ENCODE data around the gene PREX1. TPM values are rescaled to one million over a fixed set of nuclear protein-coding genes. Genes with fewer than 3 reads are reported as not detected.

The PREX1 gene
- total and polyA plus RNA-seq, 2 donors (not counting 3 experiments of a cell fraction or from before 2014, with no cell fraction given) = 51.3 to 72.9 TPM

DNA sequence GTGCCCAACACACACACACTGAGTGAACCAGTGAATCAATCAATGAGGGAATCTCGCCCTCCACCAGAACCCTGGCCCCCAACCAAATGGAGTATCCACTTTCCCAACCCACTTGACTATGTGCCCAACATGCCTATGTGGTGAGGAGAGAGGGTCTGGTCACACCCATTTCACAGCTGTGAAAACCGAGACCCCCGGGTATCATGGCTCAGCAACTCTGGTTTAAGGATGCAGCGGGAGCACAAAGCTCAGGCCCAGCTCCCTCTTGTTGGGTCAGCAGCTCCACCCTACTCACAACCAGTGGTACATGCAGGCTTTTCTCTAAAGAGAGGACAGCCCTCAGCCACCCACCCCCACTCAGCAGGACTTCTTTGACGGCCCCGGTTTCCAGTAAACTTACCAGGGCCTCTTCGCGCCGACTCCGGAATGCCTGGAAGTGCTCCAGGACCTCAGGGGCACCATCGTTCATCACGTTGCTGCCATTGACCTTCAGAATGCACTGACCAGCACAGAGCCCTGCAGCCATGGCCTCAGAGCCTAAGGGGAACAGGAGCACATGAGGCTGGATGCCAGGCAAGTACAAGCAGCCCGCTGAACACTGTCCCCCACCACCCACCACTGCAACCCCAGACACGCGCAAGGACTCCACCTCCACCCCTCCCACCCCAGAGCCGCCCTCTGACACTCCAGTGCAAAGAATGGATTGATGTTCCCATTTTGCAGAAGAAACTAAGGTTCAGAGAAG is 174.7 kb downstream of the PREX1 start:
- dilution Hi-C loops (cut with MboI; ENCODE audit: extremely low pct_ligation_motif_present, low sequenced_read_pairs) = loop anchor here (25.0 kb wide), 1 partner anchor 259 kb away; the partner anchor contains the start of gene ARFGEF2
- peaks cover 27 to 76% of the 10 kb centered on the region in 2 experiments for H3K36me3 ChIP-seq (ENCODE audit: control insufficient read depth in 2 of 2, extremely low read depth in 1 of 2, insufficient read depth in 2 of 2, low read length in 2 of 2)
- H3K27ac ChIP-seq (ENCODE audit: insufficient read depth, low read depth, low read length) = no peak overlapping the region
- CTCF ChIA-PET = no interaction called here
- POLR2A ChIA-PET = no interaction called here
- no peak for DNase-seq (ENCODE audit: low read depth, low spot score)
- no peaks in the 10 kb centered on the region for H3K4me1 ChIP-seq (ENCODE audit: control insufficient read depth, extremely low read depth, insufficient read depth, low read length)
- no peak overlapping the region for H3K9ac ChIP-seq (replicated peaks; ENCODE audit: extremely low read depth, insufficient read depth, low read length)
- no TSS peak for BruUV-seq (replicated peaks)
- intact Hi-C loops (cut with micrococcal nuclease) = no loop called here
- H3K9me3 ChIP-seq (replicated peaks; ENCODE audit: control insufficient read depth, insufficient read depth, low read length) = no peaks in the 10 kb centered on the region
- H3K4me2 ChIP-seq (ENCODE audit: insufficient read depth, low read length) = no peak overlapping the region
- H3K4me3 ChIP-seq (replicated peaks in 1 of 3; ENCODE audit: insufficient read depth in 1 of 3, low read depth in 1 of 3, low read length in 3 of 3) = no peak overlapping the region
- H3K27me3 ChIP-seq (ENCODE audit: control insufficient read depth in 2 of 2, insufficient read depth in 2 of 2, low read length in 2 of 2) = no peaks in the 10 kb centered on the region
- TF ChIP-seq, protein P1, sequence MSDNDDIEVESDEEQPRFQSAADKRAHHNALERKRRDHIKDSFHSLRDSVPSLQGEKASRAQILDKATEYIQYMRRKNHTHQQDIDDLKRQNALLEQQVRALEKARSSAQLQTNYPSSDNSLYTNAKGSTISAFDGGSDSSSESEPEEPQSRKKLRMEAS (IDR thresholded peaks at IDR 0.05; ENCODE audit: insufficient read depth, insufficient read length) = no peak
- TF ChIP-seq JUN (IDR thresholded peaks at IDR 0.05; ENCODE audit: borderline replicate concordance, insufficient read depth, insufficient read length, low read depth) (no peak), MYC (IDR thresholded peaks at IDR 0.05; ENCODE audit: low read depth, low read length) (no peak), GATA2 (IDR thresholded peaks at IDR 0.05; ENCODE audit: insufficient read depth, insufficient read length, low read depth, low read length) (no peak), FOS (IDR thresholded peaks at IDR 0.05; ENCODE audit: borderline replicate concordance, insufficient read depth, low read length) (no peak), POLR2AphosphoS5 (IDR thresholded peaks at IDR 0.05; ENCODE audit: insufficient read depth, low read depth, low read length) (no peak), EZH2 (IDR thresholded peaks at IDR 0.05; ENCODE audit: borderline replicate concordance, low read depth, low read length, severe bottlenecking) (no peak), POLR2A (IDR thresholded peaks at IDR 0.05; ENCODE audit: low read depth, low read length) (no peak)
- TF ChIP-seq, protein P2, sequence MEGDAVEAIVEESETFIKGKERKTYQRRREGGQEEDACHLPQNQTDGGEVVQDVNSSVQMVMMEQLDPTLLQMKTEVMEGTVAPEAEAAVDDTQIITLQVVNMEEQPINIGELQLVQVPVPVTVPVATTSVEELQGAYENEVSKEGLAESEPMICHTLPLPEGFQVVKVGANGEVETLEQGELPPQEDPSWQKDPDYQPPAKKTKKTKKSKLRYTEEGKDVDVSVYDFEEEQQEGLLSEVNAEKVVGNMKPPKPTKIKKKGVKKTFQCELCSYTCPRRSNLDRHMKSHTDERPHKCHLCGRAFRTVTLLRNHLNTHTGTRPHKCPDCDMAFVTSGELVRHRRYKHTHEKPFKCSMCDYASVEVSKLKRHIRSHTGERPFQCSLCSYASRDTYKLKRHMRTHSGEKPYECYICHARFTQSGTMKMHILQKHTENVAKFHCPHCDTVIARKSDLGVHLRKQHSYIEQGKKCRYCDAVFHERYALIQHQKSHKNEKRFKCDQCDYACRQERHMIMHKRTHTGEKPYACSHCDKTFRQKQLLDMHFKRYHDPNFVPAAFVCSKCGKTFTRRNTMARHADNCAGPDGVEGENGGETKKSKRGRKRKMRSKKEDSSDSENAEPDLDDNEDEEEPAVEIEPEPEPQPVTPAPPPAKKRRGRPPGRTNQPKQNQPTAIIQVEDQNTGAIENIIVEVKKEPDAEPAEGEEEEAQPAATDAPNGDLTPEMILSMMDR (IDR thresholded peaks at IDR 0.05; ENCODE audit: extremely low read depth in 1 of 2, insufficient read depth in 1 of 2, low read depth in 1 of 2, low read length in 2 of 2) = no peak
- no peaks in the 10 kb centered on the region for H4K20me1 ChIP-seq (replicated peaks; ENCODE audit: control insufficient read depth, extremely low read depth, insufficient read depth, low read length)
- no peak for FAIRE-seq
- no peaks in the 10 kb centered on the region for H3K79me2 ChIP-seq (ENCODE audit: control insufficient read depth, insufficient read depth, low read length)
- no peaks in the 10 kb centered on the region for H3K9me1 ChIP-seq (replicated peaks; ENCODE audit: control insufficient read depth, extremely low read depth, insufficient read depth, low read length)
- H2AFZ ChIP-seq (ENCODE audit: low read depth, low read length) = no peak overlapping the region
